HG03342 (cell line): ENCODE results near the gene TOX2.

Source experiments
- ATAC-seq: cut with Tn5 transposase; IDR thresholded peaks from one replicate; pipeline ENCODE4 v1.9.1; 2021; ENCODE audit warnings: mild to moderate bottlenecking, moderate library complexity; ENCODE audit not compliant: unreplicated experiment

The TOX2 gene

GRCh38 chr20:43914311-43915210 lies at the start of gene TOX2:
Gene TOX2 (plus strand): TSS chr20:43914852. CDS start chr20:43914892, 40 bp downstream.
- no peak for ATAC-seq

- no peak for ATAC-seq
These were observed 46.6 kb upstream of the TOX2 start for GRCh38 chr20:43868091-43868490.

GRCh38 chr20:43870484-43870883 lies 44.2 kb upstream of the TOX2 start:
- ATAC-seq, result no peak

- ATAC-seq, result no peak
These were observed 35.9 kb upstream of the TOX2 start for GRCh38 chr20:43878776-43879175.

- ATAC-seq, result no peak
These were observed 20.7 kb upstream of the TOX2 start for GRCh38 chr20:43893930-43894329.

GRCh38 chr20:43894491-43894890 lies 20.2 kb upstream of the TOX2 start:
- no peak for ATAC-seq

GRCh38 chr20:43895235-43895634 lies 19.4 kb upstream of the TOX2 start:
- no peak for ATAC-seq

GRCh38 chr20:43899274-43900120 lies 15.2 kb upstream of the TOX2 start:
- ATAC-seq, result no peak

- ATAC-seq, result no peak
These were observed 14.6 kb upstream of the TOX2 start for GRCh38 chr20:43900121-43900466.

GRCh38 chr20:43900496-43900895 lies 14.2 kb upstream of the TOX2 start:
- ATAC-seq, result no peak

GRCh38 chr20:43901296-43901695 lies 13.4 kb upstream of the TOX2 start:
- no peak for ATAC-seq

- no peak for ATAC-seq
These were observed 10.5 kb upstream of the TOX2 start for GRCh38 chr20:43903953-43904826.

- no peak for ATAC-seq
These were observed 9.8 kb upstream of the TOX2 start for GRCh38 chr20:43904827-43905177.

- no peak for ATAC-seq
These were observed 8.1 kb upstream of the TOX2 start for GRCh38 chr20:43906505-43907034.

- ATAC-seq, result no peak
These were observed 5.4 kb upstream of the TOX2 start for GRCh38 chr20:43909211-43909610.

GRCh38 chr20:43909720-43910119 lies 4.9 kb upstream of the TOX2 start:
- ATAC-seq, result no peak

- no peak for ATAC-seq
These were observed 4.1 kb upstream of the TOX2 start for GRCh38 chr20:43910564-43910963.

- ATAC-seq, result no peak
These were observed 3.6 kb upstream of the TOX2 start for GRCh38 chr20:43911066-43911465.

GRCh38 chr20:43913291-43914025 lies 1.2 kb upstream of the TOX2 start:
- no peak for ATAC-seq
